HG03103 (cell line): ENCODE data around the gene MTHFR.
"Not testable (repeated sequence)": the region's sequence is repeated elsewhere in the genome, so short reads cannot be mapped to it uniquely, and the experiment has no call there.

Experiments
- ATAC-seq: cut with Tn5 transposase; IDR thresholded peaks from one replicate; pipeline ENCODE4 v1.9.1; 2021; ENCODE audit warnings: low read depth; ENCODE audit not compliant: unreplicated experiment

MTHFR gene

DNA sequence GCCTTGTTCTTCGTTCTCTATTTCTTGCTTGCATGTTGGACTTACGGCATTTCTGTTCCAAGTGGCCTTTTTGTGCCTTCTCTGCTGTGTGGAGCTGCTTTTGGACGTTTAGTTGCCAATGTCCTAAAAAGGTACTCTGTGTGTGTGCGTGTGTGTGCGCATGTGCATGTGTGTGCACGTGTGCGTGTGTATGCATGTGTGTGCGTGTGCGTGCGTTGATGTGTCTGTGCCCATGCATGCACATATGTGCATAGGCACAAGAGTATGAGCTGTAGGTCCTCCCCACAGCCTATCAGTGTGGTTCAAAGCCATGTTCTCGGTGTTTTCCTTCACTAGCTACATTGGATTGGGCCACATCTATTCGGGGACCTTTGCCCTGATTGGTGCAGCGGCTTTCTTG, 28.1 kb upstream of the MTHFR start:
- no peak for ATAC-seq

- no peak for ATAC-seq
Measured at GRCh38 chr1:11833497-11833896, 27.7 kb upstream of the MTHFR start.

DNA sequence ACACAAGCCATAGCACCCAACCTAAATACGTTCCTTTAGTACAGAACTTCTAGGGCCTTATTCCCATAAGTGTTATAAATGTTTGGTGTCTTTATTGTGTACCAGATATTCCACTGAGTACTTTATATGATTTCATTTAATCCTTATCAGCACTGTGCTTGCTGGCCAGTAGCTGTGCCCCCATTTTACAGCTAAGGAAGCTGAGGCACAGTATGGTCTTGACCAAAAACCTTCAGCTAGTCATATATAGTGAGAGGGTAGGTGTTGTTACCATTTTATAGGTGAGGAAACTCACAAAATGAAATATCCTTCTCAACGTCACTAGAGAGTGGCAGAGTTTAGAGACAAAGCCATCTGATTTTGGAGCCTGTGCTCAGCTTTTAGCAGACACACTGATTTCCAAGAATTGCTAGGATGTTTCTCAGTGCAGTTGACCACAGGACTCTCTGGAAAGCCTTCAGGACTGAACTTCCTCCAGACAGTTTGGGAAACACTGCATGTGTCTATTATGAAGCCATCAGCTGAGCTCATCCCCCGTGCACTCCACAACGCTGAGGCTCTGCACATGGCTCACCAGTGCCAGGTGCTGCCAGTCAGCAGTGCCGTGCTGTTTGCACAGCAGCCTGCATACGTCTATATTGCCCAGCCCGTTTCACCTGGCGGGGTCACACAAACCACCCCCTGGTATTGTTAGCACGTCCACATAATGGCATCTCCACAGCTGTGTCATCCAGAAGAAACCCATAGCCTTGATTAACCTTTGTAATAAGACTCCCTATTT, 26.4 kb upstream of the MTHFR start:
- ATAC-seq: no peak

DNA sequence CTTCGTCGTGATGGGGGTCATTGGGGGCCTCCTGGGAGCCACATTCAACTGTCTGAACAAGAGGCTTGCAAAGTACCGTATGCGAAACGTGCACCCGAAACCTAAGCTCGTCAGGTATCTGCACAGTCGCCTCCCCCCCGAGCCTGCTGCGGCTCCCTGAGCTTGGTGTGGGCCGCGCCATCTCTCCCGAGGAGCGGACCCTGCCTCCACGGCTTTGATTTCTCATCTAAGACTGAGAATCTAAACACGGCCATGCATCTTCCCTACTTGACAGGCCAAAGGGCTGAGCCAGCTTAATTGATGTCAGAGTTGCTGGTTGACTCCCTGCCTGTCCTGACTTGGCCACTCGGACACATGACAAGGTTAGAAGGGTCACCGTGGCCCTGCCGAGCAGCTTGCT, 22.7 kb upstream of the MTHFR start:
- no peak for ATAC-seq

DNA sequence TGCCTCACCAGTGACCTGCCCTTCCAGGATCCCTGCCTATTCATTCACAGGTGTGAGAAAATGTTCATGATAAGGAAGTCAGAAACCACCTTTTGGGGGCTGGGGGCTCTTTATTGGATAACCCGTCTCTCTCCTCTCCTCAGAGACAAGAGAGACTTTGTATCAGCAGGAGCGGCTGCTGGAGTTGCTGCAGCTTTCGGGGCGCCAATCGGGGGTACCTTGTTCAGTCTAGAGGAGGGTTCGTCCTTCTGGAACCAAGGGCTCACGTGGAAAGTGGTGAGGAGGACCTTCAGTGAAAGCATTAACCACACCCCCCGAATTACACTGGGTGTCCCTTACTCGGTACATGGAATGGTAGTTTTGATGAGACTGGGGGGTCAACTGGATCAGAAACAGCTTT, 21.2 kb upstream of the MTHFR start:
- ATAC-seq: no peak

GRCh38 chr1:11825131-11825530, 19.4 kb upstream of the MTHFR start:
- no peak for ATAC-seq

GRCh38 chr1:11823366-11824137, 17.8 kb upstream of the MTHFR start:
- no peak for ATAC-seq

- ATAC-seq: no peak
Measured at GRCh38 chr1:11822091-11822490, 16.3 kb upstream of the MTHFR start.

GRCh38 chr1:11817192-11817591, 11.4 kb upstream of the MTHFR start:
- ATAC-seq: no peak

GRCh38 chr1:11813021-11813420, 7.3 kb upstream of the MTHFR start:
- no peak for ATAC-seq

GRCh38 chr1:11807133-11807532, 1.4 kb upstream of the MTHFR start:
- no peak for ATAC-seq

- ATAC-seq: peak; percentile 28
Measured at GRCh38 chr1:11806307-11806936, 658 bp upstream of the MTHFR start.

DNA sequence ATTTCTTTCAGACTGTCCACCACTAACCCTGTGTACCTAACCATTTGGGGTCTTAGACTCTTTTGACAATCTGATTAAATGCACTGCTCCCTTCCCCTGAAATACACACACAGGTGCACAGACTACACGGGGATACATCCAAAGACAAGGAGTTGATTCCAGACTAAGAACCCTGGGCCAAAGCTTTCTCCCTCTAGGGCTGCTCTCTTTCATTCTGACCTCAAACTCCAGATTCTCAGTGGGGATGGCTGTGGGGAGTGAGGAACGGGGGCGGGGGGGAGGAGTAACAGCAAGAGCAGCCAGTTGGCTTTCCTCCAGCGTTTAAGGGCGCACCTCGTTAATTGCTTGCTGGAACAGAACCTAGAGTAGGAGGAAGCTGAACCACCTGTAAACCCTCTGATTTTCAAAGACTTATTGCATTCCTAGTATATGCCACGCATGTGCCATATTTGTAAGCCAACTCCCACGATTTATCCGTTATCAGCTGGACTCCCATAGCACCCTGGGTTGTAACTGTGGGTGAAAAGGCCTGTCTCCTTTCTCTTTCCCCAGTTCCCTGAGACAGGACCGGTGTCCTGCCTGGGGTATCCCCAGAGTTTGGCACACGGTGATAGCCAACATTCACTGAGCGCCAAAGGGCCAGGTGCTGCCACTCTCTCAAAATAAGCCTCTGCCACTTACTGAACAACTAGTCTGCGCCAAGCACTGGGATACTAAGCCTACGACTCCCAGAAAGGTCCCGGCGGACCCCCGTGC, 920 bp downstream of the MTHFR start:
- no peak for ATAC-seq

DNA sequence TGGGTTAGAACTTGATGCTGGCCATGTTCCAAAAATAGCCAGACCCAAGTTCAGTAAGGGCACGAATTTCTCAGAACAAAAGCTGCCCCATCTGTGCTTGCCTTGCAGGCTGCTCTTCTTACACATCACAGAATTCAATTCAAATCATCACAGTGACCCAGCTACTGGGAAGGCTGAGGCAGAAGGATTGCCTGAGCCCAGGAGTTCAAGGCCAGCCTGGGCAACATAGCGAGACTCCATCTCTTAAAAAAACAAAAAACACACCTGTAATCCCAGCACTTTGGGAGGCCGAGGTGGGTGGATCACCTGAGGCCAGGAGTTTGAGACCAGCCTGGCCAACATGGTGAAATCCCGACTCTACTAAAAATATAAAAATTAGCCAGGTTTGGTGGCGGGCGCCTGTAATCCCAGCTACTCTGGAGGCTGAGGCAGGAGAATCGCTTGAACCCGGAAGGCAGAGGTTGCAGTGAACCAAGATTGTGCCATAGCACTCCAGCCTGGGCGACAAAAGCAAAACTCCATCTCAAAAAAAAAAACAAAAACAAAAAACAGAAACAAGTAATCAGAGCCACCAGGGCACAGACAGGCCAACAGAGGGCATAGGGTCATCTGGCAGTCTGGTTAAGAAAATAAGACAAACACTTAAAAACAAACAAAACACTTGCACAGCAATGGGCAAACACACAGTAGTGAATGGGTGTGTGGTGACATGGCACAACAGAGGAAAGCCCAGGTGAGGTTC, 1.7 kb downstream of the MTHFR start:
- ATAC-seq: not testable (repeated sequence)

GRCh38 chr1:11802973-11803885, 2.5 kb downstream of the MTHFR start:
- ATAC-seq: no peak

- ATAC-seq: no peak
Measured at GRCh38 chr1:11802616-11802972, 3.2 kb downstream of the MTHFR start.

DNA sequence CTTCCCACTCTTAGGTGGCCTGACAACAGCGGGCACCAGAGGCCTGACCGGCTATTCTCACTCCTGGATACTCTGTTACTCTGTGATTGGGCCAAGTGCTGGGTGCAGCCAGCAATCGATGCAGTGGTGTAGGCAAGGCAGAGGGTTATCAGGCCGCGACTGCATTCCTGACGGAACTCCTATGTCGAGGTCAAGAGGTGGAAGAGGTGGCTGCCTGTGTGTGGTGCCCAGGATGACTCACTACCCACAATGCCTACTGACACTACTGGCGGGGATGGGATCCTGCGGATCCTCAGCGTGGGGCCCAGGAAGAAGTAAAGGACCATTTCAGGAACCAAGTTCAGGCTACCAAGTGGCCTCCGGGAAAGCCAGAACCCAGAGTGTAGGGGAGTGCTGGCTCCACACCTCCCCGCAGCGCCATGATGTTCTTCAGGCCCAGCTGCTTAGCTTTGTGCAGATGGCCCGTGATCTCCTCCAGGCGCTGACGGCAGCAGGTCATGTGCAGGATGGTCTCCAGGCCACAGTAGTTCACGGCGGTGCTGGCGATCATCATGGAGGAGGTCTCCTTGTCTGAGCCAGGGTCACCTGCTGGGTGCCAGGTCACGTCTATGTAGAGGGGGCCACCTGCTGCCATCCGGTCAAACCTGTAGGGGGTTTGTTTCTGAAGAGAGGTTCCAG, 4.9 kb downstream of the MTHFR start:
- ATAC-seq: no peak

DNA sequence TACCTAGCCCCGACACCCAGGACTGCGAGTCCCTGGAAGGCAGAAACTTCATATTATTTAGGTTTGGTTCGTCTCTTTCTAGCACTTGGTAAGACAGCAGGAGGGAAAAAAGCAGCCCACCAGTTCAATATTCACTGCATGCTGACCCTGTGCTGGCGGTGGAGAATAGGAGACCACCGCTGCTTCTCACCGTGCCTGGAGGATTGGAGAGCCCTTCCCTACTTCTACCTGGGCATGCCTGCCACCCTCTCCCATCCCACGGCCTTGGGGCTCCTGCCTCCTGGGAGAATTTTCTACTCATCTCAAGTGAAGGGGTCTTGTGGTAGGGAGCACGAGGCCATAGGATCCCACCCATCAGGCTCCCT, 5.4 kb downstream of the MTHFR start:
- ATAC-seq: no peak

DNA sequence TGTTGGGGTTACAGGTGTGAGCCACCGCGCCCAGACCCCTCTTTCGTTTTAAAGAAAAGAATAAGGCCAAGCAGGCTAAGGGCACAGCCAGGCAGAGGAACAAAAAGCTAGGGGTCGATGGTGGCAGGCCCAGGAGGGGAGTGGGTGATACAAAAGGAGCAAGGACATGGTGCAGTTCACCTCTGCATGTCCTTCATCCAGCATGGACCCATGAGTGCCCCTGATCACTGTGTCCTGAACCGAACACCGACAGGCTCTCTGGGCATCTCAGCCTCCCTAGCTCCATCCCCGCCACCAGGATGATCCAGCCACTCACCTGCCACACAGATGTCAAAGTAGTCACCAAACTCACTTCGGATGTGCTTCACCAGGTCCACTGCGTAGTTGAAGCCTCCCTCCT, 5.9 kb downstream of the MTHFR start:
- ATAC-seq: no peak
